Amniotic stem cell (primary cell): ENCODE measurements around the gene TOM1.
"Not testable (repeated sequence)": the region's sequence is repeated elsewhere in the genome, so short reads cannot be mapped to it uniquely, and the experiment has no call there.

ENCODE experiments used
- DNase-seq: peaks from one replicate; lab custom pipeline; 2025; lab: John Stamatoyannopoulos, UW

TOM1 gene

DNA sequence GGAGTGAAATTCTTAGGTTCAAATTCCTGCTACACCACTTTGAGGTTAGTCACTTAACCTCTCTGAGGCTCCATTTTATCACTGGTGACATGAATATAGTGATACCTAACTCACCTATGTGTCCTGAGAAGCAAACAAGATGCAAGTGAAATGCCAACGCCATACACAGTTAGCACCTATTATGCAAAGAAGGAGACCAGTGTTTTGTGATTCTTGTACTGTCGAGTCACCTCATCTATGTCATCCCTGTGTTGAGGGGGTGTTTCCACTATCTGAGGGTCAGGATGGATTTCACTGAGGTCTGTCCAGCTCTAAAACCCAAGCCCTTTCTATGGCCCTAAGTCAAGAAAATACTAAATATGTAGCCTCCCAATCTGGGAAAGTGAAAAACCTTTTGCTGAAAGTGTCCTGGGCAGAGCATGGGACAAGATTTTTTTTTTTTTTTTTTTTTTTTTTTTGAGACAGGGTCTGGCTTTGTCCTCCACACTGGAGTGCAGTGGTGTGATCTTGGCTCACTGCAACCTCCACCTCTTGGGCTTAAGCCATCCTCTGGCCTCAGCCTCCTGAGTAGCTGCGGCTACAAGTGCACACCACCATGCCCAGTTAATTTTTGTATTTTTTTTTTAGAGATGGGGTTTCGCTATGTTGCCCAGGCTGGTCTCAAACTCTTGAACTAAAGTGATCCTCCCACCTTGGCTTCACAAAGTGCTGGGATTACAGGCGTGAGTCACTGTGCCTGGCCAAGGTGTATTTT lies 95.3 kb downstream of the TOM1 start:
- no peak for DNase-seq

GRCh38 chr22:35396622-35397021 lies 96.9 kb downstream of the TOM1 start:
- DNase-seq, result not testable (repeated sequence)

DNA sequence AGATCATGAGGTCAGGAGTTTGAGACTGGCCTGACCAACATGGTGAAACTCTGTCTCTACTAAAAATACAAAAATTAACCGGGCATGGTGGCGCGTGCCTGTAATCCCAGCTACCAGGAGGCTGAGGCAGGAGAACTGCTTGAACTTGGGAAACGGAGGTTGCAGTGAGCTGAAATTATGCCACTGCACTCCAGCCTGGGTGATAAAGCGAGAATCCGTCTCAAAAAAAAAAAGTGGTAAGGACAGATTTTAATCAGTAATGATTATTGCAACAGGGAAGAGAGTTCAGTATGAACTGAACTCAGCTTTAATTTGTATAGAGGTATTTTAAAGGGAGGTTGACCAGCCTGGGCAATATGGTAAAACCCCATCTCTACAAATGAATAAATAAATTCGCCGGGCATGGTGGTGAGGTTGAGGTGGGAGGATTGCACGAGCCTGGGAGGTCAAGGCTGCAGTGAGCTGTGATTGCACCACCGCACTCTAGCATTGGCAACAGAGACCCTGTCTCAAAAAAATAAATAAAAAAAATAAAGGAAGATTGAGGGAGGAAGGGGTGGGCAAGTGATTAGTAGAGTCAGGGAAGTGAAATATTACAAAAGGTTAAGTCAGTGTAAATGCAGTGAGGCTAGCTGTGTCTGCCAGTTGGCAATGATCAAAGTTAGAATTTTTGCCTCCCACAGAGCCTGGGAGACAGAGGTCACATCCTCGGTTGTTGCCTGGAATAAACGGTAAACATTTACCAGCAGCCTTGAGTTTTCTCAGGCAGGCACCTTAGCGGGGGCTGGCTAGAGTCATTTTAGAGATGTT lies 97.6 kb downstream of the TOM1 start:
- DNase-seq, result no peak
